ENCODE results near the gene FOXL3. TPM values are rescaled to one million over a fixed set of nuclear protein-coding genes. Genes with fewer than 3 reads are reported as not detected.

The FOXL3 gene
- total and polyA plus RNA-seq, 11 donors: not detected

DNA sequence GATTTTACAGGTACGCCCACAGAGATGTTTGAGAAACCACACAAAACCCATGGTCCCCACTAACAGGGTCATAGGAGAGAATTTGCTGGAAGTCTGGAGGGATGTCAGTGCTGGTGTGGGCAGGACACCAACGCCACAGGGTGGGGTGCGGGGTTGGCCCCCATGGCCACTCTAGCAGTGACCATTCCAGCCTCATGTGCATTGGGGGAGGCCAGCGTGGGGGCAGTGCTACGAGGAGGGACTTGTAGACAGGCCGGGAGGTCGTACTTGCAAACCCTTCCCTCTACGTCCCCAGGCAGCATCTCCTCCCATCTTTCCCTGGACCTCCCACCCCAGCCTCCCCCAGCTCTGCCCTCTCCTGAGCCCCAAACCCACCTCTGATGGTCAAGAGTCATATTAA is 34.0 kb downstream of the FOXL3 start:
- DNase-seq (peak in 3 of 5 donors; percentile 4 to 25 (median 13)), ATAC-seq (no peak)
- H3K36me3 ChIP-seq: no peaks in the 10 kb centered on the region
- WGBS, 4 donors: 75 to 85% (median 81%) methylated on average over 8 of the region's 8 CpGs
- H3K27me3 ChIP-seq: no peaks in the 10 kb centered on the region
- H3K4me1 ChIP-seq: peaks cover 0 to 18% (median 0%) of the 10 kb centered on the region in 12 donors
- no peak overlapping the region for H3K27ac ChIP-seq
- intact Hi-C loops (cut with DNase I): loop anchor here in 8 of 10 donors (2.0 to 10.0 kb wide), 8 partner anchors 308 to 551 kb away; partner anchors contain the start of gene GET4 (in 1 of the 8)
- H3K4me3 ChIP-seq: no peak overlapping the region
- TF ChIP-seq, protein P1, sequence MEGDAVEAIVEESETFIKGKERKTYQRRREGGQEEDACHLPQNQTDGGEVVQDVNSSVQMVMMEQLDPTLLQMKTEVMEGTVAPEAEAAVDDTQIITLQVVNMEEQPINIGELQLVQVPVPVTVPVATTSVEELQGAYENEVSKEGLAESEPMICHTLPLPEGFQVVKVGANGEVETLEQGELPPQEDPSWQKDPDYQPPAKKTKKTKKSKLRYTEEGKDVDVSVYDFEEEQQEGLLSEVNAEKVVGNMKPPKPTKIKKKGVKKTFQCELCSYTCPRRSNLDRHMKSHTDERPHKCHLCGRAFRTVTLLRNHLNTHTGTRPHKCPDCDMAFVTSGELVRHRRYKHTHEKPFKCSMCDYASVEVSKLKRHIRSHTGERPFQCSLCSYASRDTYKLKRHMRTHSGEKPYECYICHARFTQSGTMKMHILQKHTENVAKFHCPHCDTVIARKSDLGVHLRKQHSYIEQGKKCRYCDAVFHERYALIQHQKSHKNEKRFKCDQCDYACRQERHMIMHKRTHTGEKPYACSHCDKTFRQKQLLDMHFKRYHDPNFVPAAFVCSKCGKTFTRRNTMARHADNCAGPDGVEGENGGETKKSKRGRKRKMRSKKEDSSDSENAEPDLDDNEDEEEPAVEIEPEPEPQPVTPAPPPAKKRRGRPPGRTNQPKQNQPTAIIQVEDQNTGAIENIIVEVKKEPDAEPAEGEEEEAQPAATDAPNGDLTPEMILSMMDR (IDR thresholded peaks at IDR 0.05): no peak
- TF ChIP-seq POLR2A (IDR thresholded peaks at IDR 0.05): no peak
- peaks cover 0 to 6% (median 0%) of the 10 kb centered on the region in 12 donors for H3K9me3 ChIP-seq

GRCh38 chr7:325051-325798 is 35.3 kb downstream of the FOXL3 start:
- 90 to 92% (median 92%) methylated on average over 20 of the region's 20 CpGs for WGBS, 4 donors
- peaks cover 0 to 13% (median 0%) of the 10 kb centered on the region in 12 donors for H3K4me1 ChIP-seq
- H3K27ac ChIP-seq: no peak overlapping the region
- no peak for ATAC-seq
- peak in 3 of 5 donors; percentile 9 to 21 (median 12) for DNase-seq
- peaks cover 0 to 4% (median 0%) of the 10 kb centered on the region in 9 donors for H3K27me3 ChIP-seq
- no peaks in the 10 kb centered on the region for H3K36me3 ChIP-seq
- H3K4me3 ChIP-seq: no peak overlapping the region
- intact Hi-C loops (cut with DNase I): loop anchor here in 6 of 10 donors (2.0 to 10.0 kb wide), 4 partner anchors 310 to 550 kb away; partner anchors contain the start of gene GET4 (in 1 of the 6)
- peaks cover 0 to 6% (median 0%) of the 10 kb centered on the region in 12 donors for H3K9me3 ChIP-seq
- no peak for TF ChIP-seq POLR2A (IDR thresholded peaks at IDR 0.05)
- TF ChIP-seq, protein P1 (IDR thresholded peaks at IDR 0.05): no peak

- no peak overlapping the region for H3K4me3 ChIP-seq
- H3K9me3 ChIP-seq: peaks cover 0 to 6% (median 0%) of the 10 kb centered on the region in 12 donors
- TF ChIP-seq, protein P1 (IDR thresholded peaks at IDR 0.05): no peak
- TF ChIP-seq POLR2A (IDR thresholded peaks at IDR 0.05): no peak
- no peak for ATAC-seq
- peaks cover 0 to 13% (median 0%) of the 10 kb centered on the region in 12 donors for H3K4me1 ChIP-seq
- H3K27ac ChIP-seq: no peak overlapping the region
- no peaks in the 10 kb centered on the region for H3K36me3 ChIP-seq
- DNase-seq: peak in 3 of 5 donors; percentile 2 to 9 (median 5)
- intact Hi-C loops (cut with DNase I): loop anchor here in 6 of 10 donors (2.0 to 10.0 kb wide), 4 partner anchors 309 to 549 kb away; partner anchors contain the start of gene GET4 (in 1 of the 6)
- 91 to 97% (median 95%) methylated on average over 11 of the region's 11 CpGs for WGBS, 4 donors
- peaks cover 0 to 6% (median 0%) of the 10 kb centered on the region in 9 donors for H3K27me3 ChIP-seq
Observed at GRCh38 chr7:325811-326210, 35.8 kb downstream of the FOXL3 start.

GRCh38 chr7:326273-326672 is 36.3 kb downstream of the FOXL3 start:
- no peaks in the 10 kb centered on the region for H3K36me3 ChIP-seq
- H3K27ac ChIP-seq: no peak overlapping the region
- H3K4me3 ChIP-seq: no peak overlapping the region
- peaks cover 0 to 6% (median 0%) of the 10 kb centered on the region in 12 donors for H3K9me3 ChIP-seq
- TF ChIP-seq, protein P1 (IDR thresholded peaks at IDR 0.05): no peak
- TF ChIP-seq POLR2A (IDR thresholded peaks at IDR 0.05): no peak
- no peak for ATAC-seq
- intact Hi-C loops (cut with DNase I): loop anchor here in 6 of 10 donors (10.0 kb wide), 3 partner anchors 309 to 549 kb away; partner anchors contain the start of gene GET4 (in 1 of the 6)
- peaks cover 0 to 6% (median 0%) of the 10 kb centered on the region in 9 donors for H3K27me3 ChIP-seq
- peak in 2 of 5 donors; percentile 5 to 9 for DNase-seq
- 94 to 98% (median 95%) methylated on average over 9 of the region's 9 CpGs for WGBS, 4 donors
- peaks cover 0 to 13% (median 0%) of the 10 kb centered on the region in 12 donors for H3K4me1 ChIP-seq
